Stimulated activated naive CD8-positive, alpha-beta T cell treated with anti-CD3 and anti-CD28 coated beads, Interleukin-15, Interleukin-2, amounts not matched to agents 100 U/mL and 50 U/mL, for 24 hours (primary cell): ENCODE measurements around the gene AQP12B.
A peak's percentile ranks its signal among the peaks of the same experiment; 100 is the strongest.
"Not testable (repeated sequence)": the region's sequence is repeated elsewhere in the genome, so short reads cannot be mapped to it uniquely, and the experiment has no call there.

ENCODE experiments used
- ATAC-seq: fragments of 150-1000 bp; cut with Tn5 transposase; one replicate; pipeline ENCODE4 v1.10.0; 2021
- DNase-seq: peaks from one replicate; pipeline ENCODE4 v3.0.0; 2021

Gene AQP12B

DNA sequence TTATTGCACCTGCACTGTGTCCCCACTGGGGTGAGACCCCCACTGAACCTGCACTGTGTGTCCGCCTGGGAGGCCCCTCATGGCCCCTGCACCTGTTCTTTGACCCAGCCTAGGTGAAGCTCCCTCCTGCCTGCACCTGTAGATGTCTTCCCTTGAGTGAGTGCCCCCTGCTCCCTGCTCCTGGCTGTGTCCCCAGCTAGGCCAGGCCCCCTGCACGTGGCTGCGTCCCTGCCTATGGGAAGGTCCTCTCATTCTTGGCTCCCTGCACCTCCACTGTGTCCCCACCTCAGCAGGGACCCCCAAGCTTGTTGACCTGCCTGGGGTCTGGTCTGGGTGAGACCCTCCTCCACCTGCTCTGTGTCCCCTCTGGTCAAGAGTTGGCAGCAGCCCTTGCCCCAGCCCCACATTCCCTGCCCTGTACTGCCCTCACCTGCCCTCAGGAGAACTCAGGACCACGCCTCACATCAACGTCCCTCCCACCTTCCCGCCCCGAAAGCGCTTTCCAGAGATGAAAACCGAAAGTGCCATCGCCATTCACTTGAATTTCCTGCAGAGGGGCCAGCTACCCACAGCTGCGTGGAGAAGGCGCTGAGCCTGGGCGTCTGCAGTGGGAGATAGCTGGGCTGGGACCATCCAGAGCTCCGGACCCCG lies 769 bp upstream of the AQP12B start:
- not testable (repeated sequence) for ATAC-seq, DNase-seq

GRCh38 chr2:240680185-240680584 lies 2.5 kb downstream of the AQP12B start:
- ATAC-seq, DNase-seq: not testable (repeated sequence)

DNA sequence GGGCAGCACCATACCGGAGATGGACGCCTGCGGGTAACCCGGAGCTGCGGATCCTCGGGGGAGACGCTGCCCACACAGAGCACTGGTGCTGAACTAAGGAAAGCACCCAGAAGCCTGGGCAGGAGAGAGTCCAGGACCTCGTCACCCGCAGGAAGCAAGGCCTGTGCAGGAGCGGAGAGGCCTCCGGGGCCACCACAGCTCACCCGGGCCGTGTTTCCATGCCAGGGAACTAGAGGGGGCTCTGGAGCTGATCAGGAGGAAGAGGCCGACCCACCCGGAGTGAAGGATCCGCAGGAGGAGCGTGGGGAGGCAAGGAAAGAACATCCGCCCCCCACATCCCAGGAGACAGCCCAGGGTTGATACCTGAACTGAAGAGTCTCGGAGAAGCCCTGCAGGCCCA lies 3.8 kb downstream of the AQP12B start:
- DNase-seq, ATAC-seq: not testable (repeated sequence)

GRCh38 chr2:240678043-240678442 lies 4.6 kb downstream of the AQP12B start:
- DNase-seq, ATAC-seq: not testable (repeated sequence)

- ATAC-seq = not testable (repeated sequence)
These were observed 7.3 kb downstream of the AQP12B start for GRCh38 chr2:240675345-240675744.

GRCh38 chr2:240674461-240675184 lies 8.1 kb downstream of the AQP12B start:
- ATAC-seq = not testable (repeated sequence)

More at GRCh38 chr2:240675345-240675744, 7.3 kb downstream of the AQP12B start:
- DNase-seq = not testable (repeated sequence)

GRCh38 chr2:240672701-240673190 lies 9.9 kb downstream of the AQP12B start:
- ATAC-seq = no peak
- no peak for DNase-seq

More at GRCh38 chr2:240674461-240675184, 8.1 kb downstream of the AQP12B start:
- not testable (repeated sequence) for DNase-seq

DNA sequence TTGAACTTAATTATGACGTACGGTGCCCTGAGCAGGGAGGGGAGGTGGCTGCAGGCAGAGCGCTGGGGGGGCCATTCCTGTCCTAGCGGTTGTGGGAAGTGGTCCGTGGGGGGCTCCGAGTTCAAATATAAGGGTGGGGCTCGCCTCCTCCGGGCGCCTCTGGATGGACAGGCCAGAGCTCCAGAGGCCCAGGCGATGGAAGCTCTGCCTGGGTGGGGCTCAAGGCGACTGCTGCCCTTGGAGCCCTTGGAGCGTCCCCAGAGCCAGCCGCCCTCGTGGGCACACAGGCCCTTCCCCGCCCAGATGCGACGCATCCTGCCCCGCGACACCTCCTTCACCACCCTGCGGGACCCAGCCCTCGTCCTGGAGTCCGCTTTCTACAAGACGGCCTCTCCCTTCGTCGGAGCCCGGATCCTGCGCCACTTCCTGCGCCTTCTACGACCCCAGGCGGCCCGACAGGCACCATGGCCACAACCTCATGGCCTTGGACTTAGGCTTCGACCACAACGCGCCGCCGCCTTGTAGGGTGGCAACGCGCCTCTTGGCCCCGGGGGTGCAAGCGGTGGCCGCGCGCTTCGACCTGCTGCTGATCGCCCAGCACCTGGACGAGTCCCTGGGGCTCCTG lies 10.5 kb downstream of the AQP12B start:
- DNase-seq = no peak
- no peak for ATAC-seq

DNA sequence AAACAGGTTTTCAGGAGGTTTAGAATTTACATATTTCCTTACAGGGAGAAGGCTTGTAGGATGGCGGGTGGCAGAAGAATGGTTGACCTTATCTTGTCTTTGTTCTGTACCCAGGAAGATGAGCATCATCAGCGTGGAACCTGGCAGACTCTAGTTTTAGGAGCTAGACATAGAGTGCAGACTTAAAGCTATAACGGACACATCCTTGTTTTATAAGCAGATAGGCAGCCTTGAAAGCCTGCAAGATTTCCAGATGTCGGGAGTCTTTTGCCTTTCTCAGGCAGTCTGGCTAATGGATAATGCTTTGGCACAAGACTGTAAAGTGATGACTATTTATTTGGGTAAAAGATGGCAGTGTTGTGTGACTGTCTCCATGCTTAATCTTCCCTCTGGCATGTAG lies 11.7 kb downstream of the AQP12B start:
- ATAC-seq (no peak), DNase-seq (no peak)

DNA sequence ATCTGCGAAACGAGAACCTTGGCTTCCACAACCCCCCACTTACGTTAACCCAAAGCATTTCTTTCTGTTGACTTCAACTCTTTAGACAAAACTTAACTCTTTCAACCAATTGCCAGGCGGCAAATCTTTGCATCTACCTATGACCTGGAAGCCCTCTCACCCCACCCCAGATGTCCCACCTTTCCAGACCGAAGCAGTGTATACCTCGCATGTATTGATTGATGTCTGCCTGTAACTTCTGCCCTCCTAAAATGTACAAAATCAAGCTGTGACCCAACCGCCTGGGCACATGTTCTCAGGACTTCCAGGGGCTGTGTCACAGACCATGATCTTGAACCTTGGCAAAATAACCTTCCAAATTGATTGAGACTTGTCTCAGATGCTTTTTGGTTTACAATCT lies 12.3 kb downstream of the AQP12B start:
- DNase-seq (no peak), ATAC-seq (no peak)

DNA sequence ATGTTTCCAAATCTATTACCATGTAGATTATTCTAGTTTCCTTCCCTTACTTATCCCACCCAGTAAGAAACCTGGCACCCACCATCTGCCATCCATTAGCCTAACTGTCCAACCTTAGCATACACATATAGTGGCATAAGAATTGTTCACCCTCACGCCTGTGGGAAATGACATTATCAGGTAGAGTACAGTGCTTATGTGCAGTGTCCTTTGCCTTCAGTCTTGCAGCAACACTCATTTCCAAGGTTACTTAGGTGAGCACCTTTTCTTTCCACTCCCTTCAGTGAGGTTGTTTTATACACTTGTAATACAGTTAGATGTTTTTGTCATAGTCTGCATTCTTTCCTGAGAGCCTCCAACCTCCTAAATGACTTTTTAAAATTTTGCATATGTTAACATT lies 18.1 kb downstream of the AQP12B start:
- no peak for DNase-seq
- no peak for ATAC-seq

- DNase-seq (no peak), ATAC-seq (no peak)
These were observed 19.0 kb downstream of the AQP12B start for GRCh38 chr2:240663546-240664190.

DNA sequence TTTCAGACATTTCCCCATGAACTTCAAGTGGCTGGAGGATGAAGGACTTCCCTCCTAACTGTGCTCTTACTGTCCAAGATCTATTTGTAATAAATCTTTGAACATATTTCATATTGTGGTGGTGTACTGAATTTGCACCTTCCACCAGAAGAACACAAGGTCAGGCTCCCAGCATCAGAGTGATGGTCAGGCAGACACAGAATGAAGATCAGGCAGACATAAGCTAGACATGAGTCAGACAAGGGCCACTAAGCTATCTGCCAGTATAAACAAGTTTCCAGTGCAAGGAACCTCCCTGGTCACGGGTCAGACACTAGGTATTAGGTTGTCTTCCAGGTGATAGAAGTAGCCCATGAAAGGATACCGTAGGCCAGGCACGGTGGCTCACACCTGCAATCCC lies 20.0 kb downstream of the AQP12B start:
- DNase-seq (no peak), ATAC-seq (no peak)

DNA sequence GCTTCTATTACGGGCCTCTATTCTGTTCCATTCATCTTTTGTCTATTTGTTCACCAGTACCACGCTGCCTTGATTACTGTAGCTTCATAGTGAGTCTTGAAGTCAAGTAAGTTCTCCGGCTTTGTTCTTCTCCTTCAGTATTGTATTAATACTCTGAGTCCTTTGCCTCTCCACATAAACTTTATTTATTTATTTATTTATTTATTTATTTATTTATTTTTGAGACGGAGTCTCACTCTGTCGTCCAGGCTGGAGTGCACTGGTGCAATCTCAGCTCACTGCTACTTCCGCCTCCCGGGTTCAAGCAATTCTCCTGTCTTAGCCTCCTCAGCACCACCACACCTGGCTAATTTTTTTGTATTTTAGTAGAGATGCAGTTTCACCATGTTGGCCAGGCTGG lies 22.8 kb downstream of the AQP12B start:
- DNase-seq, ATAC-seq: not testable (repeated sequence)

- no peak for DNase-seq
- ATAC-seq = peak; percentile 81
These were observed 26.5 kb downstream of the AQP12B start for GRCh38 chr2:240655931-240656886.

DNA sequence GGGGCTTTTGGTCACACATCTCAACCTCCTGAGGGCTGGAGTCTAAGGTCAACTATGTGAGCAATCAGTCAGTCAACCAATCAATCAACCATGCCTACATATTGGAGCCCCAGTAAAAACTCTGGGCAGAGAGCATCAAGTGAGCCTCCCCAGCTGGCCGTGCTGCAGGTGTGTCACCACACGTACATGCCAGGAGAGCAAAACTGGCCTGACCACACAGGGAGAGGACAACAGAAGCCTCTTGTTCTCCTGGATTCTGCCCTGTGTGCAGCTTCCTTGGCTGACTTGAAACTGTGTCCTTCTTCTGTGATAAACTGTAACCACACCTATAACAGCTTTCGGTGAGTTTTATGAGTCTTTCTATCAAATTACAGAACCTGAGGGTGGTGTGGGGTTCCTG lies 31.5 kb downstream of the AQP12B start:
- DNase-seq = no peak
- ATAC-seq = no peak

DNA sequence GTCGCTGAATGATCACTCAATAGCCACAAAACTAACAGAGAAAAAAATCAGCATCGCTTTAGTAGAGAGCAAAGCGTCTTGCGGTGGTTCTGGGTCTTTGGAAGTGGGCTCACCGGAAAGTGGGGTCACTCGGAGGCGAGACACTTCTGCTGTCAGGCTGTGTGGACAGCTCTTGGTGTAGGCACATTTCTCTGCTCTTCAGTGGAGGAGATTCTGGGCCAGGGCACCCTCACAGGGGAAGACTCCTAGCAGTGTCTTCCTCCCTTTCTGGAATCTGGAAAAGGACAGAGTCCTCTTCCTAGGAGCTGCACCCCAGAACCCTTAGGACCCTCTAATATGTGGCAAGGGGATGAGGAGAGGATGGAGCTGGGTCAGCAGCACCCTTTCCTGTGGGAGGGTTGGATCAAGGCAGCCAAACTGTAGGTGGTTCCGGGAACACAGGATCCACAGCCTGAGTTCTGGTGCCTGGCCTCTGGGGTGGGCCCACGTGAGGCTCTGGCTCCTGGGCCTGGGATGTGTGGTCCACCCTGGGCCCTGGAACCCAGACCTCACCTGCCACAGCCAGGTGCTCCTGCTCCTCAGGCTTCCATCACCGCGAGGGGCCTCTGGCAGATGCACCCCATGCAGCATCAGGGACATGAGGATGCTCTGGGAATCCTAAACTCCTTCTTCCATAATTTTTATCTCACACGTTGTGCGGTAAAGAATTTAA lies 32.3 kb downstream of the AQP12B start:
- no peak for DNase-seq
- ATAC-seq = no peak

DNA sequence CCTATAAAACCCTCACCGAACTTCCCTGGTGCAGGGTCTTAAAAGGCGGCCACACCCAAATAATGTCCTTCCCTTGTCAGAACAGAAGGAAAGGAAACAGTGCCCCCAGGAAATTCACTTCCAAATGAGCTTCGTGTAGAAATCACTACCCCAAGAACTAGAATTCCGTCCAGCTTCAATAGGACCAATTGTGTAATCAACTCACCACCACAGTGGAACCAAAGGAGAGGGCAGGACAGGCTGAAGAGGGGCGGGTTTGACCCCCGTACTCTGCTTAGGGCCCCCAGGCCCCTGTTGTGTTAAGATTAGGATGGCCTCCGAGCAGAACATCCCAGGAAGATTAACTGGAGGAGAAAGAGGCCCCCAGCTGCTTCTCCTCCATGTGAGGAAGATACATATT lies 33.4 kb downstream of the AQP12B start:
- DNase-seq (no peak), ATAC-seq (no peak)

DNA sequence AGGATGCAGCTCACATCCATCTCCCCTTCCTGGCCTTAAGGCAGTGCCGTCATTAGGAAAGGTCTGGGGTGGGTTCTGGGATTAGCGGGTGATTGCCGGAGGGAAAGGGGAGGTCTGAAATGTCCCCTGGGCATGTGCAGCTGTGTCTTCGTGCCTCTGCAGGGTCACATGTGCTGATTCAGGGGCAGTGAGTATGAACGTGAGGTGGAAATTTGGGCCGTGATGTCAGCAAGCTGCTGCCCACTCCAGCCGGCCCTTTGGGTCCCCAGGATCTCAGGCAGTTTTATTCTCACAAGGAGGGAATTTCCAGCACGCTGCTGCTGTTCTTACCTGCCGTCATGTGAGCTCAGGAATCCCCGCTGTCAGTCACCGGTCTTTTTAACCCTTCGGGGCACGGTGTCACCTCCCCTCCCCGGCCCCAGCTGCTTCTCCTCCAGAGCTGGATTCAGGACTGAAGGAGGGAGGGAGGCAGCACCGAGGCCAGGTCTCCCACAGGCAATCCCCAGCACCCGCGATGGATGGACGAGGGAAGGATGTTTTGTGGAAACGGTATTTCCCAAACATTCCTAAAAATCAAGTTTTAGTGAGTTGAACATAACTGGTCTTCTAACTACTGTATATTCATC lies 33.9 kb downstream of the AQP12B start:
- ATAC-seq = no peak
- DNase-seq = no peak

- DNase-seq (no peak), ATAC-seq (no peak)
These were observed 34.5 kb downstream of the AQP12B start for GRCh38 chr2:240648155-240648649.
